ENCODE measurements around the gene SHISAL2B. TPM values are rescaled to one million over a fixed set of nuclear protein-coding genes. Genes with fewer than 3 reads are reported as not detected.

The SHISAL2B gene
- total RNA-seq, 4 donors from 2014 or later = not detected

GRCh38 chr5:64722588-64722987, 32.3 kb downstream of the SHISAL2B start:
- Histone ChIP-seq H3K9me3 (no peaks in the 10 kb centered on the region), H3K36me3 (no peaks in the 10 kb centered on the region), H3K27ac (no peak overlapping the region), H3K4me1 (no peaks in the 10 kb centered on the region), H3K27me3 (no peaks in the 10 kb centered on the region), H3K4me3 (no peak overlapping the region)
- TF ChIP-seq CTCF (IDR thresholded peaks at IDR 0.05) = no peak
- no peak for TF ChIP-seq POLR2A (IDR thresholded peaks at IDR 0.05)
- DNase-seq = no peak
- intact Hi-C loops (cut with DNase I; ENCODE audit: low total_unique reads) = no loop called here

- no peaks in the 10 kb centered on the region for H3K27me3 ChIP-seq
- no peaks in the 10 kb centered on the region for H3K36me3 ChIP-seq
- H3K27ac ChIP-seq = no peak overlapping the region
- DNase-seq = no peak
- intact Hi-C loops (cut with DNase I; ENCODE audit: low total_unique reads) = no loop called here
- H3K4me1 ChIP-seq = no peaks in the 10 kb centered on the region
- no peak overlapping the region for H3K4me3 ChIP-seq
- TF ChIP-seq CTCF (IDR thresholded peaks at IDR 0.05) = no peak
- TF ChIP-seq POLR2A (IDR thresholded peaks at IDR 0.05) = no peak
- no peaks in the 10 kb centered on the region for H3K9me3 ChIP-seq
Measured at GRCh38 chr5:64727150-64727549, 36.8 kb downstream of the SHISAL2B start.

GRCh38 chr5:64742411-64742810, 52.1 kb downstream of the SHISAL2B start:
- intact Hi-C loops (cut with DNase I; ENCODE audit: low total_unique reads) = no loop called here
- no peak for DNase-seq
- H3K4me1 ChIP-seq = no peaks in the 10 kb centered on the region
- H3K9me3 ChIP-seq = no peaks in the 10 kb centered on the region
- H3K4me3 ChIP-seq = no peak overlapping the region
- TF ChIP-seq CTCF (IDR thresholded peaks at IDR 0.05) (no peak), POLR2A (IDR thresholded peaks at IDR 0.05) (no peak)
- H3K27me3 ChIP-seq = no peaks in the 10 kb centered on the region
- H3K36me3 ChIP-seq = no peaks in the 10 kb centered on the region
- no peak overlapping the region for H3K27ac ChIP-seq

- intact Hi-C loops (cut with DNase I; ENCODE audit: low total_unique reads) = no loop called here
- no peaks in the 10 kb centered on the region for H3K4me1 ChIP-seq
- H3K4me3 ChIP-seq = no peak overlapping the region
- no peaks in the 10 kb centered on the region for H3K9me3 ChIP-seq
- no peak overlapping the region for H3K27ac ChIP-seq
- no peaks in the 10 kb centered on the region for H3K36me3 ChIP-seq
- no peak for DNase-seq
- H3K27me3 ChIP-seq = no peaks in the 10 kb centered on the region
- TF ChIP-seq POLR2A (IDR thresholded peaks at IDR 0.05) (no peak), CTCF (IDR thresholded peaks at IDR 0.05) (no peak)
Measured at GRCh38 chr5:64742821-64743220, 52.5 kb downstream of the SHISAL2B start.

- H3K27ac ChIP-seq = no peak overlapping the region
- no peak overlapping the region for H3K4me3 ChIP-seq
- no peak for TF ChIP-seq POLR2A (IDR thresholded peaks at IDR 0.05)
- TF ChIP-seq CTCF (IDR thresholded peaks at IDR 0.05) = no peak
Measured at GRCh38 chr5:64744914-64745313, 54.6 kb downstream of the SHISAL2B start.

More at GRCh38 chr5:64744914-64745313, 54.6 kb downstream of the SHISAL2B start:
- intact Hi-C loops (cut with DNase I; ENCODE audit: low total_unique reads) = no loop called here
- no peak for DNase-seq
- Histone ChIP-seq H3K4me1 (no peaks in the 10 kb centered on the region), H3K9me3 (no peaks in the 10 kb centered on the region), H3K36me3 (no peaks in the 10 kb centered on the region), H3K27me3 (no peaks in the 10 kb centered on the region)

Measured in uterus (tissue), 4 donors.